Caco-2 (cell line): Measurements from ENCODE around the gene TBC1D17. TPM values are rescaled to one million over a fixed set of nuclear protein-coding genes. Genes with fewer than 3 reads are reported as not detected.

Source experiments
- BruUV-seq: library from RNA; stranded (reverse); fragments of 400-500 nt; replicated peaks from 2 replicates; lab custom pipeline; 2021; lab: Mats Ljungman, UMichigan
- CTCF ChIA-PET: fragments of 300-600 bp; sonication (Branson Sonifier 250); formaldehyde crosslinking; loops from one replicate; lab custom pipeline; 2022; ENCODE audit warnings: antibody characterized with exemption; lab: Charles Lee
- POLR2A ChIA-PET: fragments of 300-600 bp; sonication (Branson Sonifier 250); formaldehyde crosslinking; loops from one replicate; lab custom pipeline; 2022; ENCODE audit warnings: antibody characterized with exemption; lab: Charles Lee
- DNase-seq, 2 experiments: peaks; one replicate each; pipeline versions ENCODE4 v3.0.0 to v3.0.0-alpha.2; 2020 to 2022
- H3K27me3 ChIP-seq: replicated peaks from 2 replicates; pipeline ENCODE4 v1.6.0; 2011; ENCODE audit warnings: low read length; ENCODE audit not compliant: control insufficient read depth, insufficient read depth
- H3K36me3 ChIP-seq: 2 replicates; pipeline ENCODE4 v1.5.1; 2011; ENCODE audit warnings: low read length; ENCODE audit not compliant: control insufficient read depth, insufficient read depth
- H3K4me1 ChIP-seq: fragments of 250-450 bp; sonication (Bioruptor Pico); 2 replicates; pipeline ENCODE4 v1.5.1; 2020; ENCODE audit warnings: mild to moderate bottlenecking
- H3K4me3 ChIP-seq: 2 replicates; pipeline ENCODE4 v1.5.1; 2011; ENCODE audit warnings: low read depth, mild to moderate bottlenecking, control low read depth, low read length
- H3K9me3 ChIP-seq: fragments of 250-450 bp; sonication (Bioruptor Pico); 2 replicates; pipeline ENCODE4 v1.5.1; 2020; ENCODE audit warnings: mild to moderate bottlenecking, moderate library complexity
- H3K27ac Mint-ChIP-seq: one replicate; pipeline ENCODE4 v1.8.0; 2022; ENCODE audit warnings: mixed read lengths; ENCODE audit not compliant: unreplicated experiment
- H3K27me3 Mint-ChIP-seq: one replicate; pipeline ENCODE4 v1.8.0; 2022; ENCODE audit warnings: mixed read lengths; ENCODE audit not compliant: insufficient read depth, unreplicated experiment
- H3K36me3 Mint-ChIP-seq: one replicate; pipeline ENCODE4 v1.8.0; 2022; ENCODE audit warnings: mild to moderate bottlenecking, mixed read lengths; ENCODE audit not compliant: insufficient read depth, unreplicated experiment
- H3K4me1 Mint-ChIP-seq: one replicate; pipeline ENCODE4 v1.8.0; 2022; ENCODE audit warnings: low read depth, mixed read lengths; ENCODE audit not compliant: unreplicated experiment
- H3K4me3 Mint-ChIP-seq: one replicate; pipeline ENCODE4 v1.8.0; 2022; ENCODE audit warnings: mild to moderate bottlenecking, moderate library complexity, mixed read lengths; ENCODE audit not compliant: unreplicated experiment
- H3K9me3 Mint-ChIP-seq: one replicate; pipeline ENCODE4 v1.8.0; 2022; ENCODE audit warnings: mixed read lengths; ENCODE audit not compliant: unreplicated experiment
- intact Hi-C: fragments of 100-400 bp; cut with micrococcal nuclease; formaldehyde crosslinking; loops from one replicate; pipeline ENCODE4 v1.10.0; 2022; ENCODE audit not compliant: unreplicated experiment
- total RNA-seq: library from RNA; stranded (reverse); gene quantifications from 2 replicates; pipeline ENCODE4 v1.2.3, GENCODE V29; 2022
- TF ChIP-seq, protein P1 (sequence below), 2 experiments: fragments of 200-600 bp in 1 of 2; IDR thresholded peaks; 1 replicate in 1 of 2; 2 replicates in 1 of 2; pipeline versions ENCODE4 v1.5.1 to v1.8.0; 2011 to 2022; ENCODE audit warnings: antibody characterized with exemption in 1 of 2, control low read depth in 1 of 2, inconsistent platforms in 1 of 2, low read depth in 1 of 2, low read length in 1 of 2, mild to moderate bottlenecking in 1 of 2, moderate library complexity in 1 of 2; ENCODE audit not compliant: insufficient read depth in 1 of 2, severe bottlenecking in 1 of 2, unreplicated experiment in 1 of 2

The TBC1D17 gene
- total RNA-seq, 1 experiment from 2014 or later = 55.3 TPM

- H3K4me3 ChIP-seq = no peak overlapping the region
- no peak for DNase-seq
- H3K27me3 Mint-ChIP-seq = no peaks in the 10 kb centered on the region
- H3K4me3 Mint-ChIP-seq = no peak overlapping the region
- POLR2A ChIA-PET = interaction anchor here (0.6 kb wide), 2 partner anchors 114 to 216 kb away, joined by 3 to 4 read pairs; partner anchors contain the start of gene ZNF473
- H3K27me3 ChIP-seq = no peaks in the 10 kb centered on the region
- H3K36me3 ChIP-seq = peaks cover 17% of the 10 kb centered on the region
- peaks cover 30% of the 10 kb centered on the region for H3K4me1 ChIP-seq
- H3K36me3 Mint-ChIP-seq = peaks cover 99% of the 10 kb centered on the region
- H3K9me3 Mint-ChIP-seq = no peaks in the 10 kb centered on the region
- intact Hi-C loops = no loop called here
- H3K27ac Mint-ChIP-seq = peak overlapping the region; percentile 6
- 0 out of 2 replicates have a peak, but pooled peaks cover 3% of the 10 kb centered on the region for H3K9me3 ChIP-seq
- CTCF ChIA-PET = interaction anchor here (0.6 kb wide), 1 partner anchor 109 kb away, joined by 3 read pairs; no protein-coding TSS in a partner anchor
- TF ChIP-seq, protein P1, sequence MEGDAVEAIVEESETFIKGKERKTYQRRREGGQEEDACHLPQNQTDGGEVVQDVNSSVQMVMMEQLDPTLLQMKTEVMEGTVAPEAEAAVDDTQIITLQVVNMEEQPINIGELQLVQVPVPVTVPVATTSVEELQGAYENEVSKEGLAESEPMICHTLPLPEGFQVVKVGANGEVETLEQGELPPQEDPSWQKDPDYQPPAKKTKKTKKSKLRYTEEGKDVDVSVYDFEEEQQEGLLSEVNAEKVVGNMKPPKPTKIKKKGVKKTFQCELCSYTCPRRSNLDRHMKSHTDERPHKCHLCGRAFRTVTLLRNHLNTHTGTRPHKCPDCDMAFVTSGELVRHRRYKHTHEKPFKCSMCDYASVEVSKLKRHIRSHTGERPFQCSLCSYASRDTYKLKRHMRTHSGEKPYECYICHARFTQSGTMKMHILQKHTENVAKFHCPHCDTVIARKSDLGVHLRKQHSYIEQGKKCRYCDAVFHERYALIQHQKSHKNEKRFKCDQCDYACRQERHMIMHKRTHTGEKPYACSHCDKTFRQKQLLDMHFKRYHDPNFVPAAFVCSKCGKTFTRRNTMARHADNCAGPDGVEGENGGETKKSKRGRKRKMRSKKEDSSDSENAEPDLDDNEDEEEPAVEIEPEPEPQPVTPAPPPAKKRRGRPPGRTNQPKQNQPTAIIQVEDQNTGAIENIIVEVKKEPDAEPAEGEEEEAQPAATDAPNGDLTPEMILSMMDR (IDR thresholded peaks at IDR 0.05; ENCODE audit: insufficient read depth in 1 of 2, low read depth in 1 of 2, low read length in 1 of 2, severe bottlenecking in 1 of 2, unreplicated experiment in 1 of 2) = no peak
- peaks cover 36% of the 10 kb centered on the region for H3K4me1 Mint-ChIP-seq
- BruUV-seq = no TSS peak
Observed at GRCh38 chr19:49911381-49912145, 34.1 kb downstream of the TBC1D17 start.

- peaks cover 30% of the 10 kb centered on the region for H3K4me1 ChIP-seq
- peaks cover 18% of the 10 kb centered on the region for H3K36me3 ChIP-seq
- H3K36me3 Mint-ChIP-seq = peaks cover 99% of the 10 kb centered on the region
Observed at GRCh38 chr19:49912965-49913685, 35.6 kb downstream of the TBC1D17 start.

More at GRCh38 chr19:49912965-49913685, 35.6 kb downstream of the TBC1D17 start:
- TF ChIP-seq, protein P1 (IDR thresholded peaks at IDR 0.05; ENCODE audit: insufficient read depth in 1 of 2, low read depth in 1 of 2, low read length in 1 of 2, severe bottlenecking in 1 of 2, unreplicated experiment in 1 of 2) = peak in 1 of 2 experiments; percentile 24
- H3K4me3 ChIP-seq = no peak overlapping the region
- H3K4me3 Mint-ChIP-seq = no peak overlapping the region
- BruUV-seq = no TSS peak
- POLR2A ChIA-PET = interaction anchor here (0.6 kb wide), 1 partner anchor 199 kb away, joined by 5 read pairs; no protein-coding TSS in a partner anchor
- CTCF ChIA-PET = interaction anchor here (0.6 to 1.9 kb wide), 4 partner anchors 16 to 44 kb away, joined by 3 to 5 read pairs (median 4); partner anchors contain the start of genes ATF5 and NUP62
- H3K27ac Mint-ChIP-seq = peak overlapping the region; percentile 81
- intact Hi-C loops = no loop called here
- H3K27me3 Mint-ChIP-seq = no peaks in the 10 kb centered on the region
- peaks cover 36% of the 10 kb centered on the region for H3K4me1 Mint-ChIP-seq
- no peaks in the 10 kb centered on the region for H3K9me3 Mint-ChIP-seq
- DNase-seq = peak; percentile 75 to 88
- 0 out of 2 replicates have a peak, but pooled peaks cover 3% of the 10 kb centered on the region for H3K9me3 ChIP-seq
- no peaks in the 10 kb centered on the region for H3K27me3 ChIP-seq
